Limb (tissue), 2 donors: ENCODE data around the gene SPSB3.
A peak's percentile ranks its signal among the peaks of the same experiment; 100 is the strongest.

Experiments used
- DNase-seq, 2 donors: peaks; one replicate each; pipeline ENCODE4 v3.0.0-alpha.2; 2016; ENCODE audit errors: extremely low spot score in 2 of 2

The SPSB3 gene

DNA sequence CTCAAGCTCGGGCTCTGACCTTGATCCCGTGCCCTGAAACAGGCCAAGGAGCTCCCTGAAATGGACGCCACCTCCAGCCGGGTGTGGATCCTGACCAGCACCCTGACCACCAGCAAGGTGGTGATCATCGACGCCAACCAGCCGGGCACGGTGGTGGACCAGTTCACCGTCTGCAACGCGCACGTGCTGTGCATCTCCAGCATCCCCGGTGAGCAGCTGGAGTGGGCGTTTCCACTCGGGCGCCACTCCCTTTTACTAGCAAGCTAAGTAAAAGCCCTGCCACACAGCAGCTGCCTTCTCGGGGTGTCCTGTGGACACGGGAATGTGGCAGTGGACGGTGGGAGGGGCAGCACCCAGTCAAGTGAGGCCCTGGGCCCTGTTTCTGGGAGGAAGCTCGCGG is 17.4 kb downstream of the SPSB3 start:
- DNase-seq, result no peak

DNA sequence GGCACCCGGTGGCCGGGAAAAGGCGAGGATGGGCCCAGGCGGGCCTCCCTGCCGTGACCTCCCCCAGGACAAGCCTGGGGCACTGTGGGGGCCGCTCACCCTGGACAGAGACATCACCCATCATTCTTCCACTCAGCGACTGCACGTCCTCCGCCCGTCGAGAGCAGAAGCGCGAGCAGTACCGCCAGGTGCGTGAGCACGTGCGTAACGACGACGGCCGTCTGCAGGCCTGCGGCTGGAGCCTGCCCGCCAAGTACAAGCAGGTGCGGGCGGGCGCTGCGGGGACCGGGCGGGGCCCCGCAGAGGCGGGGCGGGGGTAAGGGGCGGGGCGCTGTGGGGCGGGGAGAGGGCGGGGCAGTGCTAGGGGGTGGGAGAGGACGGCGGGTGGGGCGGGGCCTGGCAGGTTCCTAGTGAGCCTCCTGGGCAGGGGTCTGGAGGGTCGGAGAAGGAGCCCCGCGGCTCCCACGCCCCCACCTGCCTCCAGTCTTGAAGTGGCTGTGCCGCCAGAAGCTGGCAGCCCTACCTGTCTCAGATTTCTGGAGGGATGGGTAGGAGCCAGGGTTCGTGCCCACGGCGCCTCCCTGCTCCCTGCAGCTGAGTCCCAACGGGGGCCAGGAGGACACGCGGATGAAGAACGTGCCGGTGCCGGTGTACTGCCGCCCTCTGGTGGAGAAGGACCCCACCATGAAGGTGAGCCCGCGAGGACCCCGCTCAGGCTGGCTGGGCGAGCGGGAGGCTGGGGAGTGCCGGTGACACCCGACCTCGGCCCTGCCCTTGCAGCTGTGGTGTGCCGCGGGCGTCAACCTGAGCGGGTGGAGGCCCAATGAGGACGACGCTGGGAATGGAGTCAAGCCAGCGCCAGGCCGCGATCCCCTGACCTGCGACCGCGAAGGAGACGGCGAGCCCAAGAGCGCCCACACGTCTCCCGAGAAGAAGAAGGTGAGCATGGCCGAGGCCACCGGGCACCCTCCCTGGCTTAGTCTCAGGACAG is 18.6 kb downstream of the SPSB3 start:
- peak in 1 of 2 donors; percentile 74 for DNase-seq

DNA sequence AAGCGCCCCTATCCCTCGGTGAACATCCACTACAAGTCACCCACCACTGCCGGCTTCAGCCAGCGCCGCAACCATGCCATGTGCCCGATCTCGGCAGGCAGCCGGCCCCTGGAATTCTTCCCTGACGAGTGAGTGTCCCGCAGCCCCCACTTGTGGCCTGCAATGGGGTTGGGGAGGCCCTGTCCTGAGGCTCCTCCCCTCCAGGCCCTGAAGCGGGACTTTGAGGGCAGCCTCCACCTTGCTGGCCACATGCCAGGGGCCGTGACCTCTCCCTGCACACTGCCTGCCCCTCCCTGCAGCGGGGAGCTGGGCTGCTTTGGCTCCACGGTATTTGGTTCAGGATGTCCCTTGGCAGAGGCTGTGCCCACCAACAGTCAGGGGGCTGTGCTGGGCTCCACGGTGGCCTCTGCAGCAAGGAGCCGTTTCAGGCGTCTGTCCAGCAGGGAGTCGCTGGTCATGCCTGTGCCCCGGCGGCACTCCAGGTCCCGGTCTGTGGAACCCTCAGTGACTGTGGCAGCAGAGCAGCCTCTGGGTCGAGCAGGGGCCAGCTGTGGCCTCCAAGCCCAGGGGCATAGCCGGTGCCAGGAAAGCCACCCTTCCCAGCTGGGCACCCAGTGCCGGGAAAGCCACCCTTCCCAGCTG is 19.4 kb downstream of the SPSB3 start:
- DNase-seq, result no peak

DNA sequence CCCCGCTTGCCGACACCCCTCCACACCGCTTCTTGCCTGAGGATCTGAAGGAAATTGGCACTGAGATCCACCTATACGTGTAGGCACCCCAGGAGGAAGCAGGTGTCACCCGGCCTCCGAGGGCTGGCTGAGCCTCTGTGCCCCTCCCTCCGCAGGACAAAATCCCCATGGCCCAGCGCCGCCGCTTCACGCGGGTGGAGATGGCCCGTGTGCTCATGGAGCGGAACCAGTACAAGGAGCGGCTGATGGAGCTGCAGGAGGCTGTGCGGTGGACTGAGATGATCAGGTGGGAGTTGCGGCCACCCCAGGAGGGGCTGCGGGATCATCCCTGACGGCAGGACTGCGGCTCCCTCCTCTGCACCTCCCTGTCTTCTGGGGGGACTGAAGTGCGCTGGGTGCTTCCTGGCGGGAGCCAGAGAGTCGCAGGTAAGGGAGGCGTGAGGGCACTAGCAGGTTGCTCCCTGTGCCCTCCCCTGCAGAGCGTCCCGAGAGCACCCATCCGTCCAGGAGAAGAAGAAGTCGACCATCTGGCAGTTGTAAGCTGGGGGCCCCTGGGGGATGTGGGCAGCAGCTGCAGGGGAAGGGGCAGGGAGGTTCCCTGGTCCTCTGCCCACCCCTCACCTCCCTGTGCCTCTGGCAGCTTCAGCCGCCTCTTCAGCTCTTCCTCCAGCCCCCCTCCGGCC is 20.0 kb downstream of the SPSB3 start:
- DNase-seq, result peak in 1 of 2 donors; percentile 19

DNA sequence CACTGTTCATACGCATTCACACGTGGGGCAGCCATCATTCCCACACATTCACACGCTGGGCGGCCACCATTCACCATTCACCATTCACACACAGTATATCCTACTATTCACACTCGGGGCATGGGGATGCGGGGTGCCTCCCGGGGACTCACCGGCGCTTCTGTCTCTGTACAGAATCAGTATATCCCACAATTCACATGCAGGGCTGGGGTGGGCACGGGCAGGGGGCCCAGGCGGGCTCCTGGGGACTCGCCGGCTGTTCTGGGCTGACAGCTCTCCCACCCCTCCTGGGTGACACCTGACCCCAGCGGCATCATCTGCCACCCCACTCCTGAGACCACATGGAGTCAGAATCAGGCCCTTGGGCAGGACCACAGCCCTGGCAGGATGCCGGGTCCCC is 20.6 kb downstream of the SPSB3 start:
- DNase-seq, result peak in 1 of 2 donors; percentile 22

DNA sequence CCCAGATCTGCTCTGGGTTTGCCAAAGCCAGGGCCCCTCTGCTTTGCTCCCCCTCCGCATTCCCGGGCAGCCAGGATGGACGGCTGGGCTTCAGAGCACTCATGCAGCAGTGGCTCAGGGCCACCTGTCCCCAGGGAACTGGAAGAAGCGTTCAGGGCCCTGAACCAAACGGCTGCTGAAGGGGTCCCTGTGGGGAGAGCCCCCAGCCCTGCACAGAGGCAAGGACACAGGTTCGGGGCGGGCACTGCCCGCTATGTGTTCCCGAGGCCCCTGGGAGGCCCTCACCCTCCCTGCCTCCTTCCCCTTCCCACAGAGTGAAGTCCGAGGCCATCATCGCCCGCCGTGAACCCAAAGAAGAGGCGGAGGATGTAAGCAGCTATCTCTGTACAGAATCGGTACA is 21.5 kb downstream of the SPSB3 start:
- DNase-seq, result no peak

DNA sequence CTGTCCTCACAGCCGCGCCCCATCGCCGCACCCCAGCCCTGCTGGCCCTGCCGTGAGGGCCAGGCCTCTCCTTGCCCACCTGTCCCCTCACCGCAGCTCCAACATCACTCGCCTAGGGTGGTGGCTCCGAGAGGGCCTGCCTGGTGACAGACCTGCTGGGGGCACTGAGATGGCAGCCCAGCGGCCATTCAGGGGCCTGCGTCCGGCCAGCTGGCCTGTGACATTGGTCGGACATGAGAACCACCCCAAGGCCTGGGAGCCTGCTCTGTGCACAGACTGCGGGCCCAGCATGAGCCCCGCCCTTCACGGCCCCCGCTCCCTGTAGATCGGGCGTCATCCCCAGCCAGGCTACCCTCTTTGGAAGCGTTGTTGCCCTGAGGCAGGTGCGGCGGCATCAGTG is 22.9 kb downstream of the SPSB3 start:
- no peak for DNase-seq

DNA sequence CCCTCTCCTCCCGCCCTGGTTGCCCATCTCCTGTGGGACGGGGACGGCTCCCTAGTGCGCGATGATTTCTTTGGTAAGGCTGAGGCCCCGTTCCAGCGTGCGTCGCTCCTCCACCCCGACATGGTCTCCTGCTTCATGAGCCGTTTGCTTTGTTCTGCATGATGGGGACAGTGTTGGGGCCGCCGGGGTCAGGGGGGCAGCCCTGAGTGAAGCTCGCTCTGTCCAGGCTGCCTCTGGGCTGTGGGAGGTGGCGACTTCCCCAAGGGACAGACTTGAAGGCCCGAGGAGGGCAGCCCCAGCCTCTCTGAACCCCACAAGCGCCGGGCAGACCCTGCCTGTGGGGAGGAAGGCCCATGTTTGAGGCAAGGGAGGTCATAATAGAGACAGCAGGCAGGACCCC is 23.4 kb downstream of the SPSB3 start:
- DNase-seq, result no peak

DNA sequence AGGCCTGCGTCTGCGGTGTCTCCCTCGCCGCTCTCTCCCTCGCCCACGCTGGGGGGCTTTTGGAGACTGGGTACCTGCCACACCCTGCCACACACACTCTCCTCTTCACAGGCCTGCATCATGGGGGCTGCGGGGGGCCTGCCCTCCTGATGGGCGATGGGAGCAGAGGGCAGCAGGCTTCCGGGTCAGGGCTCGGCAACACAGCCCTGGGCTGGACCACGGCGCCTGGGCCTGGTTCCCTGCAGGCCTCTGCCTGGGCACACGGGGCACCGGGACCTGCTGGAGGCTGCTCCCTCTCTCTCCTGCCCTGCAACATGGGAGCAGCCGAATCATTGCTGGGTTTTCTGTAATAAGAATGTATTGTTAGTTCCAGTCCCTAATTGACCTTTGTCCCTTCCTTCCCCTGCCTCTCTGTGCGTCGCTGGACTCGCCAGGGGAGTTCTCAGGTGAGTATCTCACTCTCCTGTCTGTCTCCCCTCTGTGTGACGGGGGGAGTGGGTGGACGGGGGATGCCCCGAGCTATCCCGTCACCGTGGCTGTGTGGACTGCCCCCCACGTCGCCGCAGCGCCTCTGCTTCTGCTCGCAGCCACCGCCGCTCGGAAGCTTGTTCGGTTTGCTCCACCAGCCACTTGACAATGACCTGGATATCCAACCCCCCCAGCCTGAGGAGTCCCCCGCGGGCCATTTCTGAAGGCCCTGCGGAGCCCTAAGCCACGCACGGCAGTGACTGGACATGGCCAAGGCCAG is 24.5 kb downstream of the SPSB3 start:
- DNase-seq, result no peak

DNA sequence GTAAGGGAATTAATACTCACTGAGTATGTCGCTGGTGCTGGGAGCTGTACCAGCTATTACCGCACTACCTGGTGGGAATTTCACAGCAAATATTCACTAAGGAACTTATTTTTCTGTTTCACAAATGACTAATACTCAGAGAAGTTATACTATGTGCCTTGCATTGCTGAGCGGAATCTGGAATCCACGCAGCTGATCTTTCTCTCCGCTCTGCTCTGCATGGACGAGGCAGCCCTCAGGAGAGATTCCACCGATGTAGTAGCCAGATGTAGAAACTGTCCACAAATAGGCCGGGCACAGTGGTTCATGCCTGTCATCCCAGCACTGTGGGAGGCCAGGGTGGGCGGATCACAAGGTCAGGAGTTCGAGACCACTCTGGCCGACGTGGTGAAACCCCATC is 28.2 kb downstream of the SPSB3 start:
- DNase-seq, result no peak

DNA sequence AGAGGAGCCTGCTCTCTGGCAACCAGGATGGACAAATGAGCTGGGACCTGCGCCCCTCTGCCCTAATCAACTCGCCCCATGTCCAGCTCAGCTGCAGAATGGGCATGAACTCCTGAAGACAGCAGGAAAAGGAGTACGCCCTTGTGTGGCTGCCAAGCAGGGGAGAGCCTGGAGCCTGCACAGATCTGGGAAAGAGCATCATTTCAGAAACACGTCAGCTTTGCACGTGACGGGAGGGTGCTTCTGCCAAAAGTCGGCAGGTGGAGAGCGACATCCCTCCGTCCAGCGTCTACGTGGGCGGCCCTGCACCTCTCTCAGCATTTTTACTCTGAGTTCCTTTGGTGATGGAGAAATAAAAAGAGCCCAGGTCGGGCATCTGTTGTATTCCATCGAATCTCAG is 29.5 kb downstream of the SPSB3 start:
- no peak for DNase-seq

DNA sequence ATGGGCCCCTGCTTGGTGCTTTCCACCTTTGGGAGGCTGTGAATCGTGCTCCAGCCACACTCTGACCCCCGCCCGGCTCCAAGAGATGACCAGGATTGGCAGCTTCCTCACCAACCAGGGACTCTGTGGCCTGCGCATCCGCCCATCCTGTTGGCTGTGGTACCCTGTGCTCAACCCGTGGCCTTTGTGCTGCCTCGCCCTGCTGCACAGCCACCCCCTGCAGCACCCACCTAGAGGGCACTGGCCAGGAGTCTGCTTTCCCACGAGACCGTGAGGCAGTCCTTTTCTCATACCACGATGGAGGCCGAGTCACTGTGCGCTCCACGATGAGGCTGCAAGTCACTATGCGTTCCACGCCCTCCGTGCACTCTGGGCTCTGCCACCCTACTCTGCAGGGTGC is 30.4 kb downstream of the SPSB3 start:
- DNase-seq, result no peak

DNA sequence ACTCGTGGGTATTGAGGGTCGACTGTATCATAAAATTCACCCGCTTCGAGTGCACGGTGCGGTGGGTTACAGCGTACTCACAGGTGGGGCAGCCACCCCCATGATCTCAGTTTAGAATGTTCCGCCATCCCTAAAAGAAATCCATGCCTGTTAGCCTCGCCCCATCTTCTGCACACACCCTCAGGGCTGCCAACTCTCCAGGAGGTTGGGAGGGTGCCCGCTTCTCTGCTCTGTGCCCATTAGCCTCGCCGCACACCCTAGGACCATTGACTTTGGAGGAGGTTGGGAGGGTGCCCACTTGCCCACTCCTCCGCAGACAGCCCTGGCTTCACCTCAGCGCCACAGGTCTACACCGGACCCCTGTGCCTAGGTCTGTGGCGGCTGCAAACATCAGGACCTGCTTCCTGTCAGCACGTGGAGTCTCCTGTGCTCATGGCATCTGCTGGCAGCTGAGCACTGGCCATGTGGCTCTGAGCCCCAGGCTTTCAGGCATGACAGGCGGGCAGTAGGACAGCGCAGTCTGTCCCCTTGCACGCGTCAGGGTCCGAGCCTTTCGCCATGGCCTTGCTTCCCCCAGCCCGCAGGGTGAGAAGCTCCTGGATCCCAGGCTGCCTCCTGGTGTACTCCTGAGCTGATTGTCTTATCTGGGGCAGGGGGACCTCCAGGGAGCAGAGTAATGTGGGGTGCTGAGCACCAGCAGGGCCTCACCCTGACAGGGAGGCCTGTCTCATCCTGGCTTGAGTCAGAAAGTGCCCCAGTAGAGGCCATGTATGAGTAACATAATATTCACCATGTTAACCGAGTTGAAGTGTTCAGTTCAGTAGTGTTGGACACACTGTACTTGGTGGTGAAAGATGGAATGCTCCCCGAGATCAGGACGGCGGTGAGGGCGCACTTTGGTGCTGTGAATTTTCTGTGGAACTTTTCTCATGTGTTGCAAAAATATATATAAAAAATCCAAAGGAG is 32.9 kb downstream of the SPSB3 start:
- no peak for DNase-seq

DNA sequence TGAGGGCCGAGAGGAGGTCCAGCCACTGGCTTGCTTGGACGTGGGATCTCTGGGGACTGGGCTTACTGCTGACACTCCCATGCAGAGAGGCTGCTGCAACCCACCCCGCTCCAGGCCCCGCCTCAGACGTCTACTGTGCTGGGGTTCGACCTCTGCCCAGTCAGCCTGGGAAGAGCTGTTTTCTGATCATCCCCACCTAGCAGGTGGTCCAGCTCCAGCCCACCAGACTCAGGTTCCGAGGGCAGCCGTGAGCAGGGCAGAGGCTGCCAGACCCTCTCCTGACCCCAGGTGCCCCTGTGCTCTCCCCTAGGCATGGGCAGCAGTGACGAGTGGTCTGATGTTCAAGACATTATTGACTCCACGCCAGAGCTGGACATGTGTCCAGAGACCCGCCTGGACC is 34.4 kb downstream of the SPSB3 start:
- DNase-seq, result no peak

DNA sequence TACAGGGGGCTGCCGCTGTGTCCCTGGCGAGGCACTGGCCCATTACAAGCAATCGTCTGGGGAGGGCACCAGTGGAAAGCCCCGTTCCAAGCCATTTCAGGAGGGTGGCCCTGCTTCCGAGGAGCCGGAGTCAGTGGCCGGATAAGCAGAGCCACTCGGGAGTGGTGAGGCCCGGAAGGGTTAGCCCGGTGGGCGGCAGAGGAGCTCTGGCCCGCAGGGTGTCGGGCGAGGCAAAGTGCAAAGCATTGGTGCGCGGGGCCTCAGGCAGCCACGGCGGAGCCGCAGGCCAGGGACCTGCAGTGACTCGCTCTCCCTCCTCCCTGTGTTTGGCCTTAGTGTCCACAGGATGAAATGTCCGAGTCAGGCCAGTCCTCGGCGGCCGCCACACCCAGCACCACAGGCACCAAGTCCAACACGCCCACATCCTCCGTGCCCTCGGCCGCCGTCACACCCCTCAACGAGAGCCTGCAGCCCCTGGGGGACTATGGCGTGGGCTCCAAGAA is 35.6 kb downstream of the SPSB3 start:
- DNase-seq, result no peak

DNA sequence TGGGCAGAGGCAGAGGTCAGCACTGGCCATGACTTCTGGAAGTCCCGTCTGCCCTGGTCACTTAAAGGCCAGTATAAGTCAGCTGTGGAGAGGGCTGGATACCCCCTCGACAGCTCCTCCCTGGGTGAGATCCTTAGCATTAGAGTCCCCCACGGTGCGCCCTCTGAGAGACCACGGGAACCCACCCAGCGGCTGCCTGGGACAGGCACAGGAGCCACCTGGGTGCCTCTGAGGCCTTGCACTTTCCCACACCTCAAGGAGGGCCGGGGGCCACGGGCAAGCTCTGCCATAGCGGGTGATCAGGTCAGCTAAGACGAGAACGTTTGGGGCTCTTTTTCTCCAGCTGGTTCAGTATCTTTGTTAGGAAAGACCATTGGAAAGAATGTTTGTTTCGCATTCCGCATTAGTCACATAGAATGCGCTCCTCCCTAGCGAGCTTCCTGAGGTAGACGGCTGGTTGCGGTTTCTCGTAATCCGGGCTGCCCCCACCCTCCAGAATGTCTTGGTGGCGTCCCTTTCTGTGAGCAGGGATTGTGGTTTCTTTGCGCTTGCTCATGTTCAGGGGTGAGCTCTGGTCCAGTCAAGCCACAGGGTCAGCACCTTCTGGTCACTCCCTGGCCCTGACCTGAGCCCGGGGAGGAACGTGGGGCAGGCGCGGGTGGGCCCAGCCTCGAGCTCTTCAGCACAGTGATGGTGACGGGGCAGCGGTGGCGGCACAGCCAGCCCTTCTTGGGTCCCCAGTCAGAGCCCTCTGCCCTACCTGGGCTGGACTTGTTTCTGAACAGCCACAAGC is 36.3 kb downstream of the SPSB3 start:
- DNase-seq, result no peak

DNA sequence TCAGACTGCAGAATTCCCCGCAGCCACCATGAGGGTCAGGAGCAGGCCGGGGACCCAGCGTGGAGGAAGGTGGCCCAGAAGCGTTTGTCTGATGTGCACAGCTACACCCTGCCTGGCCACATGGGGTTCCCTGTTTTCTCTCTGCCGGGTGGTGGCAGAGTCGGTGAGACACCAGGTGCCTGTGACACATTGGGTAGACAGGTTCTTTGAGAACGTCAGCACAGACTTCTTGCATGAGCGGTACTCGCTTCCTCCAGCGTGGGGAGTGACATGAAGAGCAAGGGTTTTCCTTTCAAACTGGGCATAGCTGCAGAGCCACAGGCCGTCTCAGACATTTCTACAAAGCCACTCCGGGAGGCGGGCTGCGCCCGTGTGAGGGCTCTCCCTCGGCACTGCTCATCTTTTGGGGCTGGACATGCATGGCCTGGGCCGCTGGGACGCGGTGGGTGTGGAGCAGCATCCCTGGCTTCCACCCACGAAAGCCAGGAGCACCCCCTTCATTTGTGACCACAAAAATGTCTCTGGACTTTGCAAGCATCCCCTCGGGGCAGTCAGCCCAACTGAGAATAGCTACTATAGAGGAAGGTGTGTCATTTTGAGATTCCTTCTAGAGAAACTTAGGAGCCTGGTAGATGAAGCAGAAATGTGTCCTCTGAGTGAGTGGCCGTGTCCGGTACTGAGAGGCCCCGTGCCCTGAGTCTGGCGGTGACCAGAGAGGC is 37.0 kb downstream of the SPSB3 start:
- DNase-seq, result no peak

DNA sequence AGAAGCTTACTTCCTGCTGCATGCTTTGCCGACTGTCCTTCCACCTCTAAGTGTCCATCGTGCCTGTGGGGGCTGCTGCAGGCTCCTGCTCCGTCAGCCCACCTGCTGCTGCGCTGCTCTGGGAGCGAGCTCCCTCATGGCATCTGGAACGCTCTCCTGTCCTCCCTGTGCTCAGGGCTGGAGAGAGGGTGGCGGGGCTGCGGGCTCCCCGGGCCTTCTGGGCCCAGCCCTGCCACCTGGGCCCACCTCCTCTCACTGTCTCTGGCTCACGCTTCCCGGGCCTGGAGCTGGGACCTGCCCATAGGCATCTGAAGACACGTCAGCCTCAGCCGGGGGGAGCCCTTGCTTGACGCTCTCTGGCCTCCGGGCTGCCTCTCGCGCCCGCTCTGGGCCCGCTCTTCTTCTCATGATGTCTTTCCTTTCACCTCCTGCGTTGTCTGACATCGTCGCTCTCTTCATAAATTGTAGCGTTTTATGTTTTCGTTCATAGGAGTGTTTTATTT is 38.0 kb downstream of the SPSB3 start:
- DNase-seq, result no peak
